NCI-H187 treated with DMSO at 0.1 percent for 48 hours (cell line): Measurements from ENCODE around the gene LRIF1.
"Not testable (repeated sequence)": the region's sequence is repeated elsewhere in the genome, so short reads cannot be mapped to it uniquely, and the experiment has no call there.

Source experiments
- DNase-seq: peaks from one replicate; lab custom pipeline; 2025; lab: John Stamatoyannopoulos, UW

LRIF1 gene, protein sequence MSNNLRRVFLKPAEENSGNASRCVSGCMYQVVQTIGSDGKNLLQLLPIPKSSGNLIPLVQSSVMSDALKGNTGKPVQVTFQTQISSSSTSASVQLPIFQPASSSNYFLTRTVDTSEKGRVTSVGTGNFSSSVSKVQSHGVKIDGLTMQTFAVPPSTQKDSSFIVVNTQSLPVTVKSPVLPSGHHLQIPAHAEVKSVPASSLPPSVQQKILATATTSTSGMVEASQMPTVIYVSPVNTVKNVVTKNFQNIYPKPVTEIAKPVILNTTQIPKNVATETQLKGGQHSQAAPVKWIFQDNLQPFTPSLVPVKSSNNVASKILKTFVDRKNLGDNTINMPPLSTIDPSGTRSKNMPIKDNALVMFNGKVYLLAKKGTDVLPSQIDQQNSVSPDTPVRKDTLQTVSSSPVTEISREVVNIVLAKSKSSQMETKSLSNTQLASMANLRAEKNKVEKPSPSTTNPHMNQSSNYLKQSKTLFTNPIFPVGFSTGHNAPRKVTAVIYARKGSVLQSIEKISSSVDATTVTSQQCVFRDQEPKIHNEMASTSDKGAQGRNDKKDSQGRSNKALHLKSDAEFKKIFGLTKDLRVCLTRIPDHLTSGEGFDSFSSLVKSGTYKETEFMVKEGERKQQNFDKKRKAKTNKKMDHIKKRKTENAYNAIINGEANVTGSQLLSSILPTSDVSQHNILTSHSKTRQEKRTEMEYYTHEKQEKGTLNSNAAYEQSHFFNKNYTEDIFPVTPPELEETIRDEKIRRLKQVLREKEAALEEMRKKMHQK

DNA sequence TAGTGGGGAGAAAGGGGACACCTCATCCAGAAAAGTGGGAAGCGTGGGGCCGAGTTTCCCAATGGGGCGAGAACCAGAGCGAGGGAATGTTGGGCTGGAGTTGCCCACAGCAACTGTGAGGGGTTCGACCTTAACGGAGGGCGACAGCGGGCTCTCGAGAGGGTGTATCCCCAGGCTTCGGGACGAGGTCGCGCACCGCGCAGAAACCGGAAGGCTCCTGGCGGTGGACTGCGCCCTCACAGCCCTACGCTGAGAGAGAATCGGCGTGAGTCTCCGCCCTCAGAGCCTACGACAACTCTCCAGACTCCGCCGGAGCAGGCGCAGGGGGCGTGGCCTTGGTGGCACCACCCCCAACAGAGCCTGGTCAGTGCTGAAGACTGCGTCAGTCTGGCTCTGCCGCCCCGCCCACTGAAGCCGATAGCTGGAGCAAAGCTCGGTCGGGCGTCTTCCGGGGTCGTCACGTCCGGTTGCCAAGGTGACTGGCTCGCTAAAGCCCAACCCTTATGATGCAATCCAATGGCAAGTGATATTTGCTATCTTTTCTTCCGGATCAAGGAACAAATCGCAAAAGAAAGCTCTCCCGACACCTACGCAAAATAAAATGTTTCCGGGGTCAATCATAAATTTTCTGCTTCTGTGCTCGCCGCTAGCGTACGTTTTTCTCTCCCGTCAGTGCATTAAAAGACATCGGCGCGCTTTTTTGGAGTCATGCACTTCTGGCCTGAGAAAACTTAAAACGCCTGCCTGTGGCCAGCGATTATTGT, at the start of gene LRIF1:
TSS of gene LRIF1 (minus strand) at position 232 of the 764 bp plus-strand sequence. CDS start 234 bp downstream, outside the sequence.
- peak; percentile 95 for DNase-seq

DNA sequence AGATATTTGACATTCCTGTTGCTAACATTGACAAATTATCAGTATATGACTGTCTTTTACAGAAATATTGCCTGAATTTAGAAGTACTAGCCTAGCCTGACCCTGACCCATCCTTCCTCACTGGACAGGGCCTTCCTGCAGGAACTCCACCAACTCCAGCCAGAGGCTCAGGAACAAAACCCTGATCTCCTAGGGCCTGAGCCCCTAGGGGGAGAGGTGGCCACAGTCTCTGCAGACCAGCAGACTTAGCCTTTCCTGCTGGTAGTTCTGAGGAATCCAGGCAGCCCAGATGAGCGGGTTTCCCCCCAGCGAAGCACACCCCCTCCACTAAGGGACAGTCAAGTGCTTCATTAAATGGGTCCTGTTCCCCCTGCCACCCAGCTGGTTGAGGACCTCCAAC, 44.3 kb upstream of the LRIF1 start:
- no peak for DNase-seq

DNA sequence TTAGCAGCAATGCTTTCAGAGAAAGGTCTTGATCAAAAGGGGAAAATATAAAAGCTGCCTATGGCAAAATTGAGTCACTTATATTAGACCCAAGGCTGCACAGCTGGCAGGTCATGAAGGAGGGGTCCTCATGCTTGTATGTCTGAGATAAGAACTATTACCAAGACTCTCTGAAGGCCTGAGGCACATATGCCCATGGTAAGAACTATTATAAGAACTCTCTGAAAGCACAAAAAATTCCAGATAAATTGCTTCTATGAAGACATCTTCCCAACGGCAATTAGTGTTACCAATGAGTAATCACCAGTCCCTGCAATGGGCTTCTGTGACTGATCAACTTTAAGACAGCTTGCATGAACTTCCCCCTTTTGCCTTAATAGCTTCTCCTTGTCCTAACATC, 42.8 kb upstream of the LRIF1 start:
- DNase-seq = no peak

DNA sequence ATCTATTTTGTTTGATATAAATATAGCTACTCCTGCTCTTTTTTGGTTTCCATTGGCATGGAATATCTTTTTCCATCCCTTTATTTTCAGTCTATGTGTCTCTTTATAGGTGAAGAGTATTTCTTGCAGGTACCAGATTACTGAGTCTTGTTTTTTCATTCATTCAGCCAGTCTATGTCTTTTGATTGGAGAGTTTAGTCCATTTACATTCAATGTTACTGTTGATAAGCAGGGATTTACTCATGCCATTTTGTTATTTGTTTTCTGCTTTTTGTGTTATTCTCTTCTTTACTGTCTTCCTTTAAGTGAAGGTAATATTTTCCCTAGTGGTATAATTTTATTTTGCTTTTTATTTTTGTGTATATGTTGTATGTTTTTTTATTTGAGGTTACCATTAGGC, 35.9 kb upstream of the LRIF1 start:
- not testable (repeated sequence) for DNase-seq

DNA sequence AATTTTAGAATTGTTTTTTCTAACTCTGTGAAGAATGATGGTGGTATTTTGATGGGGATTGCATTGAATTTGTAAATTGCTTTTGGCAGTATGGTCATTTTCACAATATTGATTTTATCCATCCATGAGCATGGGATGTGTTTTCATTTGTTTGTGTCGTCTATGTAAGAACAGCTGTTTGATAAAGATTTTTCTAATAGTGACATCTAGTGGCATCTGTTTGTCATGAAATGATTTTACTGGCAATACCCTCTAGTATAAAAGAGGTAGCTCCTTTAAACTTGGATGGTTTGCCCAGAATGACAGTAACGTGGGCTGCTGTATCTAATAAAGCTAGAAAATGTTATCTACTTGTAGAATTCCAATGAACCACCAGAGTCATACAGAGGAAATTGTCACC, 28.6 kb upstream of the LRIF1 start:
- not testable (repeated sequence) for DNase-seq

DNA sequence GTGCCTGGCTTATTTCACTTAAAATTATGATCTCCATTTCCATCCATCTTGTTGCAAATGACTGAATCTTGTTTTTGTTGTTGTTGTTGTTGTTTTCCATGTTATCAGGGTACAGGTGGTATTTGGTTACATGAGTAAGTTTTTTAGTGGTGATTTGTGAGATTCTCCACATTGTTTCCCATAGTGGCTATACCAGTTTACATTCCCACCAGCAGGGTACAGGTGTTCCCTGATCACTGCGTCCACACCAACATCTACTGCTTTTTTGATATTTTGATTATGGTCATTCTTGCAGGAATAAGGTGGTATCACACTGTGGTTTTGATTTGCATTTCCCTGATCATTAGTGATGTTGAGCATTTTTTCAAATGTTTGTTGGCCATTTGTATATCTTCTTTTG, 27.6 kb upstream of the LRIF1 start:
- not testable (repeated sequence) for DNase-seq

DNA sequence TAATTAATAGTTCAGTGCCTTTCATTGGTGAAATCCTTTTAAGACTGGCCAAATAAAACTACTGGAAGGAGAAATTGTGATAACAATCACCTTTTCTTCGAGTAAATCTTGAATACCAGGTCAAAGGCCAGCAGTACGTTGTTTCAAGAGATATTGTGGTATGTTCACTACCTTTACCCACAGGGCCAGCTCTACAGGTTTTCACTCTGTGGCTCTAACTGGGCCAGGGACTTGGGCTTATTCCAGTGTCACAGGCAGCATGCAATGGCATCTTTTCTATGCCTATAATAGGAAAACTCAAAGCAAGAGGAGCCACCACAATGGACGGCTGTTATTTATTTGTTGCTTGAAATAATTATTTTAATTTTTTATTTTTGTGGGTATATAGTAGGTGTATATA, 26.8 kb upstream of the LRIF1 start:
- DNase-seq = no peak

DNA sequence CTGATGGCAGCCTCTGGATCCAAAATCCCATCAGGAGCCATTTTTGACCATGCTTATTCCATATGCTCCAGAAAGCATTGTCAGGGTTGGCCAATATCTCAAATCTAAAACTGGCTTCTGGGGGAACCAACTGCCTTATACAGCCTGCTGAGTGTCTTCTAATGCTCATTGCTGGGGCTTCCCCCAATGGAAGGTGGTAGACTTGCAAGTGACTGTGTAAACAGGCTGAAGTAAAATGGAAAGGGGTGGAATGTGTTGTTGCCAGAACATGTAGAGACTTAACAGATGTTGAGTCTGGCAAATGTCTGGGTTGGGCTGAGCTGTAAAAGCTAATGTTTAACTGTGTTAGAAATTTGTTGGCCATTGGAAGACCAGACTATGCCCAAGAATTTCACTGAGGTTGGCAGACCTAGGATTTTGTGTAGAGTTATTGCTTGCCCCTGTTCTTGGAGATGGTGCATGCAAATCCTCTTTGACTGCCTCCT, 22.7 kb upstream of the LRIF1 start:
- DNase-seq = no peak

DNA sequence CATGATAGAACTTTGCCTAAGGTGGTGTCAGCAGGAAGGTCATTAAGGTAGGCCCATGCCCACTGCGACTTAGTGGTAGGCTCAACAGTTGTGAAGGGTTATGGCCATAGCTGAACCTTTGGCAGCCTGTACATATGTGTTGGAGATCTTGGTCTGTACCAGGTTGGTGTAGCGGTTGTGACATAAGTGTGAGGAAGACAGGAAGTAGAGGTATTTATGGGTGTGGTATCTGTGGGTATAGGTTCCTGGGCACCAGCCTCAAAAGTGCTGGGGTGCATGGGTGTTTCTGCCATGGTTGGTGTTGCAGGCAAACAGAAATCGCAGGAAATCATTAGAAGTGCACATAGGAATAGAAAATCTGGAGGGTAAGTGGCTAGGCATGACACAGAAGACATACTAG, 18.6 kb upstream of the LRIF1 start:
- DNase-seq = no peak

DNA sequence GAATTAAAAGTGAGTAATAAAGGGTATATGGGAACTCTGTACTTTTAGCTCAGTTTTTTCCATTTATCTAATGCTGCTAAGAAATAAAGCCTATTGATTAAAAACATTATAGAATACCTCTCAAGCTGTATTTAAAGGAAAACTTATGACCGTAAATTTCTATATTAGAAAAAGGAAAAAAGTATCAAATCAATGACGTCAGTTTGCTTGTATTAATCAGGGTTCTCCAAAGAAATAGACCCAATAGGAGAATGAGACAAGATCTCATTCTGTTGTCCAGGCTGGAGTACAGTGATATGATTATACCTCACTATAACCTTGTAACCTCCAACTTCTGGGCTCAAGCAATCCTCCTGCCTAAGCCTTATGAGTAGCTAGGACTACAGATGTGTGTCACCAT, 15.4 kb upstream of the LRIF1 start:
- DNase-seq = no peak

DNA sequence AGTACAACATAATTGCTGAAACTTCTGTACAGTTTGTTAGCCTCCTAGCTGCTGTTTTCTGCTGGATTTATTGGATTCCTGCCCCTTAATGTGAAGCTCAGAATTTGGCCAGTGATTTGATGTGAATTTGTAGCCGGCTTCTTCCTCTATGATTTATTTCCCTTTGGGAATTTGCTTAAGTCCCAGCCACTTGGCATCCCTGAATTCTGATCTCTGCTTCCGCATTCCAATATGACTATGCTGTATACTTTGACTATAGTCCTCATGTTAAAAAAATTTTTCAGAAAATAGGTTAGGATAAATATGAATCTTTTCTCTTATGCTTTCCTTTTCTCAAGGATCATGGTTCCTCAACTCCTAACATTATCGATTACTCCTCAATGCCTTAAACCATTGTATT, 12.4 kb upstream of the LRIF1 start:
- DNase-seq = no peak

DNA sequence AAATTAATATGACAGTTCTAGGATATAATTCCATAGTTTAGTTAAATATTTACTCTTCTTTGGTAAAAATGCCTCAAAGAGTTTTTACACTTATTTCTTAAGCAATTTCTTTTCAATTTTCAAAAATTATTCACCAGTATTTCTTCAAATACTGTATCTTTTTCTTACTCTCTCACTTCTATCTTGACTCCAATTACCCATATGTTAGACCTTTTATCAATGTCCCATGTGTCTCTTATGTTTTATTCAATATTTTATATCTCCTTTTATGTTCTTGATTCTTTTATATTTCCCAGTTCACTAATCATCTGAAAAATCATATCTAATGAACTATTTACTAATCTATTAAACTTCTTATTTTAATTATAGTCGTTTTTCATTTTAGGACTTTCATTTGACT, 11.5 kb upstream of the LRIF1 start:
- DNase-seq = no peak

DNA sequence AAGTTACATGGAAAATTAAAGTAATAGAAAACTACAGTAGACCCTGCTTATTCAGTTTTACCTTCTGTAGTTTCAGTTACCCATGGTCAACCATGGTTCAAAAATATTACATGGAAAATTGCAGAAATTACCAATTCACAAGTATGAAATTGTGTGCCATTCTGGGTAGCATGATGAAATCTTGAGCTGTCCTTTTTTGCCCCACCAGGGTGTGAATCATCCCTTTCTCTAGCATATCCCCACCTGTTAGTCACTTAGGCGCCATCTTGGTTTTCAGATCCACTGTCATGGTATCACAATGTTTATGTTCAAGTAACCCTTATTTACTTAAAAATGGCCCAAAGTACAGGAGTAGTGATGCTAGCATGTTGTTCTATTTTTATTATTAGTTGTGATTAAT, 3.5 kb upstream of the LRIF1 start:
- no peak for DNase-seq

DNA sequence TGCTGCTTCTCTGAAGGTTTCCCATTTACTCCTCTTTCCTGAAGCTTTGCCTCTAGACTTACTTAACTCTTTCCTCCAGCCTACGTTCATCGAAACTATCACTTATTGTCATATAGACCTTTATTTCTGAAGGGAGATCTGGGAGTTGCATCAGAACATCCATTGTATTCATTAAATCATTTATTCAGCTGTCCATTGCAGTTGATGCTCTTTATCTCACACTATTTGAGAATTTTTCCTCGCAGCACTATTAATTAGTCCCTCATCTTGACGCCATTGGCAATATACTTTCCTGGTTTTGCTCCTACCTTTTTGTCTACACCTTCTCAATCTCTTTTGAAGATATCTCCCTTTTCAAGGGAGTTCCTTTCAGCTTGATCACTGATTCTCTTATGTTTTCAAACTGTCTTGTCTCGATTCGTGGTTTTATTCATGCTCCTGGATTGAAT, 757 bp upstream of the LRIF1 start:
- DNase-seq = no peak

DNA sequence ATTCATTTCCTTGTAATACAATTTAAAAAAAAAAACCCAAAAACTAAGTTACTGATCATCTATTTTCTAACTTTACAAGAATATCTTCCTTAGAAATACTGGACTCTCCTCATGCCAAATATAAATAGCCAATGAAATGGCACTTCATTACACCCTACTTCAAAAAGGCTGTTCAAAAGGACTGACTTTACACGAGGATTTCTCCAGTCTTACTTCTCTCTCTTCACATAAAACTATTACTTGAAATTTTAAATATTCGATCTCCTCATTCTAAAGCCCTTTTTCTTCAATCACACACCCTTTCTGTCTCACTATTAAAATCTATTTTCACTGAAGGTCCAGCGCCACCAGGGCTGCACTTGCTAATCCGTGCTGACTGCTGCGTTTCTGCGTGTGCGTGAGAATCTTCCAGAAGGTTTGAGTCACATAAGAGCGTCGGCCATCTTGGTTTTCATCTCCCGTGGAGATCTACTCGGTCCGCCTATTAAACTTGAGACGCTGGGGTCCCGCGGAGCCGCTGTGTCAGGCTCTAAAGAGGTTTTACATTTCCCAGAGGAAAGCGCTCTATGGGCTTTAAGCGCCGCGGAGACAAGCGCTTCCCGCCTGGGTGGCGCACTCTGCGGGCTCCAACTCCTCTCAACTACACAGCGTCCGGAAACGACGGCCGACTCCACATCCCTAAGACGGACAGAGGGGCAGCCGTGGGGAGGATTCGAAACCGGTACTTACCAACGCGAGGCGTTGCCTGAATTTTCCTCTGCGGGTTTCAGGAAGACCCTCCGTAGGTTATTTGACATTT, 631 bp downstream of the LRIF1 start:
- peak; percentile 13 for DNase-seq

DNA sequence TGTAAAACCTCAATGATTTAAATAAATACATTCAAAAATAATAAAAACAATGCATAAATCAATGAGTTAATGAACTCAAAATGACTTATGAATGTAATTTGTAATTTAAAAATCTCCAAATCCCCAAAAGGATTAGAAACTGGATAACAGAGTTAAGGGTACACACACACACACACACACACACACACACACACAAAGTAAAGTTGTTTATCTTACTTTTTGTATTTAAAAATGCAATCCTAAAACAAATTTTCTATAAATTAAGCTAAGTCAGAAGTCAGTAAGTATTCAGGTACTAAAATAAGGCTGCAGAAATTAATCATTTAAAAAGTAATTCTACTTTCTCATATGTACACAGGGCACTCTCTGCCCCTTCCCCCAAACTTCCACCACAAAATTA, 1.8 kb downstream of the LRIF1 start:
- DNase-seq = no peak

DNA sequence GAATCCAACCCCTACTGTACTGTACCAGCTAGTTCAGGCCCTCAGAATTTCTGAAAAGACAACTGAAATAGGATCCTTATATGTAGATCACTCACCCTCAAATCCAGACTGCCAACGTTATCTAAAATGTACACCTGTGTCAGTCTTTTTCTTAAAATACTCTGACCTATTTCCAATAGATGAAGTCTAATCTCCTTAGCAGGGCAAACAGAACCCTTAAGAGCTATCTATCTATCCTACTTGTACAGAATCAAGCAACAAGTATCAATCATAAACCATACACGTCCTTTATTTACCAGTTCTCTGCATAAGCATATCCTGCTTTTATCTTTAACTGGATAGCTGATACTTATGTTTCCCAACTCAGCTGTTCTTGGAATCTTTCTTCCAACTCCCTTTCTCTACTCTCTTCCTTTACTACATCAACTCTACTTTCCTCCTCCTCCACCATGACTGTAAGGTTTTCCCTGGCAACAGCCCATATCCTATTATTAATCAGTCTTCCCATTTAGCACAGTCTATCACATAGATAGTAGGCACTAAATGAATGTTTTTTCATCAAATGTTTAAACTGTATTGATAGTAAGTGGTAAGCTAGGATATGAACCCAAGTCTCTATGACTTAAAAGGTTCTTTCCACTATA, 2.8 kb downstream of the LRIF1 start:
- DNase-seq = no peak

DNA sequence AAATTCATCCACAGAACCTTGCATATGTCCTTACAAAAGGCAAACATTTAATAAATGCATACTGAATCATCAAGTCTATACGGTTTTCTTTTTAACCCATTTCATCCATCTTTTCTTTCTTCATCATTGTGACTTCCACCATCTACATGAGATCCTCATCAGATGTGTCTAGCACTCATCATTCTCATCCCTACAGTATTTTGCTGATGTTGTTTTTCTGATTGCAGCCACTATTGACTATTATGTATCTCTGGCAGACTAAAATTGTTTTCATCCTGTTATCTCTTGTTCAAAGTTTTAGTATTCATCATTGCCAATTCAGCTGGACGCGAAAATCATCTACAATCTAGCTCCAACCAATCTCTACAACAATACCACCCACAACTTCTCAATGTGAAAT, 5.9 kb downstream of the LRIF1 start:
- no peak for DNase-seq

DNA sequence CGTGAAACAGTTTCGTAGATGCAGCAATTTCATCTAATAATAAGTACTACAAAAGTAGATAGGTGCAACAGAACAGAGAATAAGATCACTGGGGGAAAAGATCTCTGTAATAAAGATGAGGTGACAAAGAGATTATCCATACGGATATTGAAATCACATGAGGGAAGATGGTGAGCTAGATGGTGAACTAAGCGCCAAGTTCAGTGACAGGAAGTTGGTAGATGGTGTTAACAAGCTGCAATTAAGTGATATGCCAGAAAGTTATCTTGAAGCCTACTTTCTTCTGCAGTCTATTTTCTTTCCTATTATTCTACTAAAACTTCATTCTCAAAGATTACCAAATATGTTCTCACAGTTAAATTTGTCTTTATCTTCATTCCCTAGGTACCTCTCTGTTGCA, 7.1 kb downstream of the LRIF1 start:
- DNase-seq = no peak

DNA sequence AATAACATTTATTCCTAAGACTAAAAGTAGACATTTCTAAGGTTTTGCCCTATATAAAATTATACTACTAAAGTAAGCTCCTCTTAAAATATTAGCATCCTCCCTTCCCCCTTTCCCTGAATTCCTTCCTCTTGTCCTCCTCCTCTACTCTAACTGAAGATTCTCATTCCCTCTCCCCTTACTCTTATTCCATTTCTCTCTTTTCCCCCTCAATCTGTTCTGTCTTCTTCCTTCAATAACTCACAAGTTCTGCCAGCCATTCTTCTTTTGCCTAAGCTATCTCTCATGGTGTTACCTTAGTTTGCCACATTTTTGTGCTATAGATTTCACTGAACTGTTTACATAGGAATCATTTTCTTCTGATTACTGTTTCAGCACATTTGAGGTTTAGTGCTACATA, 10.7 kb downstream of the LRIF1 start:
- DNase-seq = no peak

DNA sequence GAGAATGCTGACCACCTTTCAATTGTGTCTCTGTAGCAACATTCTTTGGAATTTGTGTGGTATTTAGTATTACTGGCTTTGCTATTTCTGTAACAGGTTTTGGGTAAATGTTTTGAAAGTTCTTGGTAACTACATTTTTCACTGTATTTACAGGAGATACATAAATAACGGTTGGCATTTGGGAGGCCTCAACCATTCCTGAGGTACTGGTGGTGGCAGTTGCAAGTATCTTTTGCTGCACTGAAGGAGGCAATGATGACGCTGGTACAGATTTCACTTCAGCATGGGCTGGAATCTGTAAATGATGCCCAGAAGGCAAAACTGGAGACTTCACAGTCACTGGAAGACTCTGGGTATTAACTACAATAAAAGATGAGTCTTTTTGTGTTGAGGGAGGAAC, 11.7 kb downstream of the LRIF1 start:
- DNase-seq = no peak
